AG04449 (cell line): ENCODE data around the gene GABRB3.
A peak's percentile ranks its signal among the peaks of the same experiment; 100 is the strongest.

ENCODE experiments used
- CTCF ChIA-PET: fragments of 350-600 bp; formaldehyde crosslinking; extraction: SDS; loops from one replicate; lab custom pipeline; 2021; ENCODE audit warnings: antibody characterized with exemption; lab: Yijun Ruan, JAX
- POLR2A ChIA-PET: fragments of 400-600, 350-600 bp; formaldehyde crosslinking; extraction: SDS; loops from one replicate; lab custom pipeline; 2020; ENCODE audit warnings: antibody characterized with exemption, inconsistent platforms; lab: Yijun Ruan, JAX
- DNase-seq: peaks from one replicate; pipeline ENCODE4 v3.0.0-alpha.2; 2010; ENCODE audit warnings: low read depth, low spot score
- H3K4me3 ChIP-seq: 2 replicates; pipeline ENCODE4 v1.5.1; 2011; ENCODE audit warnings: low read depth, mild to moderate bottlenecking, control low read depth, low read length
- CTCF ChIP-seq: IDR thresholded peaks from one replicate; pipeline ENCODE4 v1.5.1; 2011; ENCODE audit warnings: mild to moderate bottlenecking, moderate library complexity, low read length, control low read depth, inconsistent platforms; ENCODE audit not compliant: insufficient read depth; ENCODE audit errors: missing control alignments

The GABRB3 gene

GRCh38 chr15:26804063-26804804 lies 31.4 kb upstream of the GABRB3 start:
- POLR2A ChIA-PET, result interaction anchor here (0.7 kb wide), 1 partner anchor 136 kb away, joined by 3 read pairs; no protein-coding TSS in a partner anchor
- no peak for DNase-seq
- no peak overlapping the region for H3K4me3 ChIP-seq
- CTCF ChIA-PET, result no interaction called here
- no peak for TF ChIP-seq CTCF

DNA sequence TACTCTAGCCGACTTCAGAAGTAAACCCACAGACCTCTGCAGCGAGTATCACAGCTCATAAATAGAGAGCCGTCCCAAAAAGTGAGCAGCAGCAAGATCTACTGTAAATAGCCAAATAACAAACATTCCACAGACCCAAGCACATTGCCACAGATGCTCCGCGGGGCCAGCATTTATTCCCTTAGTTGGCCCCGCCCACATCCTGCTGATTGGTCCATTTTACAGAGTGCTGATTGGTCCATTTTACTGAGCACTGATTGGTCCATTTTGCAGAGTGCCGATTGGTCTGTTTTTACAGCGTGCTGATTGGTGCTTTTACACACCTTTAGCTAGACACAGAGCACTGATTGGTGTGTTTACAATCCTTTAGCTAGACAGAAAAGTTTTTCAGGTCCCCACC lies 17.3 kb upstream of the GABRB3 start:
- ChIA-PET POLR2A (no interaction called here), CTCF (no interaction called here)
- no peak for TF ChIP-seq CTCF
- DNase-seq, result no peak
- no peak overlapping the region for H3K4me3 ChIP-seq

DNA sequence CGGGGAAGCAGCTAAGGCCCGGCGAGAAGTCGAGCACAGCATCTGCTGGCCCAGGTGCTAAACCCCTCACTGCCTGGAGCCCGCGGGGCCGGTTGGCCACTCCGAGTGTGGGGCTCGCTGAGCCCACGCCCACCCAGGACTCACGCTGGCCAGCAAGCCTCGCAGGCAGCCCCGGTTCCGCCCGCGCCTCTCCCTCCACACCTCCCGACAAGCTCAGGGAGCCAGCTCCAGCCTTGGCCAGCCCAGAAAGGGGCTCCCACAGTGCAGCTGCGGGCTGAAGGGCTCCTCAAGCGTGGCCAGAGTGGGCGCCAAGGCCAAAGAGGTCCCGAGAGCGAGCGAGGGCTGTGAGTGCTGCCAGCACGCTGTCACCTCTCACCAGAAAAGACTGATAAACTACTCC lies 8.9 kb upstream of the GABRB3 start:
- no peak for DNase-seq
- no peak overlapping the region for H3K4me3 ChIP-seq
- no peak for TF ChIP-seq CTCF
- POLR2A ChIA-PET, result no interaction called here
- CTCF ChIA-PET, result no interaction called here

DNA sequence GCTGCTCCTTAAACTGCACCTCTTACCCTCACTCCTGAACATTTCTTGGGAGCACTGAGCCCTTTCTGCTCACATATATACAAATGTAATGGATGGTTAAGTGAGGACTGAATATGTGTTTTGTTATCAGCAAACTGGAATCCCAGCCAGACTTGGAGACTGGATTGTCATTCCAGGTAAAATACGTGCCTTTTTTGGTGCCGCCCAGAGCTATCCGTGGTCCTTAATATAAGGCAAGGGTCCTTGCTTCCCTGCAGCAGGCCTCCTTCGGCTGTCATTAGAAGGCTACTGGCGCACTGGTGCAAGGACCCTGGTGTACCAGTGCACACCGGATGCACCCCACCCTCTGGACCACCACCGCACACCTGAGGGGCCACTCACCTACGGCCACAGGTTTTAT lies 1.1 kb upstream of the GABRB3 start:
- no peak overlapping the region for H3K4me3 ChIP-seq
- no peak for TF ChIP-seq CTCF
- no peak for DNase-seq
- ChIA-PET POLR2A (no interaction called here), CTCF (no interaction called here)

DNA sequence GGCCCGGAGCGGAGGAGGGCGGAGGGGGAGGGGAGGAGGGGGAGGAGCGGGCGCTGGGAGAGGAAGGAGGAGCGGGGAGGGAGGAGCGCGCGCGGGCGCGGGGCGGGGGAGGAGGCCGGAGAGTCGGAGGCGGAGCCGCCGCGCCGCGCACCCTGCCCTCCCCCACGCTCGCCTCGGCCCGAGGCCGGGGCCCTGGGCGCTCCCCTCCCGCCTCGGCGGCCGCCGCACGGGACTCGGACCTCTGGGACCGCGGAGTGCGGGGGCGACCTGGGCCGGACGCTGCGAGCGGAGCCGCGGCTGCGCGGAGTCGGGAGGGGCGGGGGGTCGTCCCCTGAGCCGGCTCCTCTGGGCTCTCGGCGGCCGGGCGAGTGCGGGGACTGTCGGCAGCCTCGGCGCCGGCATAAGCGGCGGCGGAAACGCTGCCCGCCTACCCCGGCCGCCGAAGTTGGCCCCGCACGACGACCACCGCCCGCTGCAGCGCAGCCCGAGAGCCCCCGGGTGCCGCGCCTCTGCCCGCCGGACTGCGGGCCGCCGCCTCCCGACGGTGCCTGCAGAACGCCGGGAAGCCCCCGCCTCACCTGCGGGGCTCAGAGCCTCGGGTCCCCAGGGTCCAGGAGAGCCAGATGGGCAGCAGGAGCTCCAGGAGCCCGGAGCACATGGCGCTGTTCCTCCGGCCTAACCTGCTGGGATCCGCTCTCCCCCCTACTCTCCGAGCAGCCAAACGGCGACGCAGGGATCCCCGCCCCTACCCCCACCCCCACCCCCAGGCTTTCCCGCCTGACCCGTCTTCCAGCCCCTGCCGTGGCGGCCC lies 406 bp upstream of the GABRB3 start:
- ChIA-PET POLR2A (no interaction called here), CTCF (no interaction called here)
- DNase-seq, result no peak
- H3K4me3 ChIP-seq, result peak overlapping the region; percentile 23; the same call in 1 of the 2 replicates
- TF ChIP-seq CTCF, result no peak

- DNase-seq, result no peak
- POLR2A ChIA-PET, result no interaction called here
- CTCF ChIA-PET, result no interaction called here
- no peak for TF ChIP-seq CTCF
- H3K4me3 ChIP-seq, result no peak overlapping the region
Measured at GRCh38 chr15:26771578-26772153, 1.2 kb downstream of the GABRB3 start.
